HCT116 (cell line): Measurements from ENCODE around the gene F2RL3. TPM values are rescaled to one million over a fixed set of nuclear protein-coding genes. Genes with fewer than 3 reads are reported as not detected.

Experiments
- ATAC-seq: fragments of 200-7000 bp; cut with Tn5 transposase; 2 replicates; pipeline ENCODE4 v1.9.1; 2020; ENCODE audit warnings: mild to moderate bottlenecking, moderate library complexity
- BruUV-seq: library from RNA; stranded (reverse); fragments of 400-500 nt; replicated peaks from 2 replicates; lab custom pipeline; 2021; lab: Mats Ljungman, UMichigan
- CTCF ChIA-PET: fragments of 300-600 bp; sonication (Branson Sonifier 250); formaldehyde crosslinking; loops from one replicate; lab custom pipeline; 2021; ENCODE audit warnings: antibody characterized with exemption; lab: Charles Lee
- POLR2A ChIA-PET: fragments of 300-600, 350-600 bp; sonication (Branson Sonifier 250); formaldehyde crosslinking; loops from one replicate; lab custom pipeline; 2021; ENCODE audit warnings: antibody characterized with exemption; lab: Charles Lee
- RAD21 ChIA-PET, 2 experiments: fragments of 300-600 bp; sonication (Branson Sonifier 250); formaldehyde crosslinking; loops; one replicate each; lab custom pipeline; 2023; ENCODE audit warnings: low total read pairs in 2 of 2; ENCODE audit not compliant: uncharacterized antibody in 2 of 2, unreplicated experiment in 2 of 2, low non-redundant PET in 1 of 2; lab: Charles Lee
- DNase-seq: peaks from one replicate; pipeline ENCODE4 v3.0.0-alpha.2; 2010; ENCODE audit warnings: low read depth, low spot score
- H2AFZ ChIP-seq: fragments of 200-600 bp; shearing (Covaris generic), sonication (generic); 2 replicates; pipeline ENCODE4 v1.6.1; 2017; ENCODE audit warnings: low read depth, mixed run types, mixed read lengths, antibody characterized with exemption, low read length; ENCODE audit not compliant: poor library complexity, severe bottlenecking
- H3K27ac ChIP-seq: 2 replicates; pipeline ENCODE4 v1.5.1; 2012; ENCODE audit warnings: low read depth, low read length
- H3K27me3 ChIP-seq: fragments of 200-600 bp; sonication (generic); 2 replicates; pipeline ENCODE4 v1.6.1; 2016; ENCODE audit warnings: mixed run types, low read length, mixed read lengths; ENCODE audit not compliant: insufficient read depth
- H3K36me3 ChIP-seq, 2 experiments: fragments of 200-500 bp in 1 of 2; fragments of 200-600 bp in 1 of 2; sonication (Bioruptor generic) in 1 of 2; sonication (generic) in 1 of 2; 2 replicates each; pipeline versions ENCODE4 v1.5.1 to v1.6.1; 2014 to 2016; ENCODE audit warnings: low read length in 2 of 2, inconsistent platforms in 1 of 2, mixed read lengths in 1 of 2, mixed run types in 1 of 2; ENCODE audit not compliant: insufficient read depth in 2 of 2, control insufficient read depth in 1 of 2
- H3K4me1 ChIP-seq, 2 experiments: fragments of 200-600 bp in 1 of 2; sonication (generic) in 1 of 2; 2 replicates each; pipeline versions ENCODE4 v1.5.1 to v1.6.1; 2012 to 2017; ENCODE audit warnings: low read length in 2 of 2, inconsistent platforms in 1 of 2, mild to moderate bottlenecking in 1 of 2, mixed read lengths in 1 of 2, mixed run types in 1 of 2, moderate library complexity in 1 of 2; ENCODE audit not compliant: insufficient read depth in 2 of 2, control insufficient read depth in 1 of 2
- H3K4me2 ChIP-seq: fragments of 200-600 bp; sonication (generic); 2 replicates; pipeline ENCODE4 v1.6.1; 2017; ENCODE audit warnings: mixed run types, low read length, mixed read lengths
- H3K4me3 ChIP-seq, 2 experiments: fragments of 200-600 bp in 1 of 2; sonication (generic) in 1 of 2; replicated peaks in 1 of 2; 2 replicates each; pipeline ENCODE4 v1.5.1; 2011 to 2016; ENCODE audit warnings: low read length in 2 of 2, control low read depth in 1 of 2, low read depth in 1 of 2, mild to moderate bottlenecking in 1 of 2, mixed read lengths in 1 of 2, mixed run types in 1 of 2
- H3K79me2 ChIP-seq: fragments of 200-600 bp; sonication (generic); 2 replicates; pipeline ENCODE4 v1.6.1; 2017; ENCODE audit warnings: mild to moderate bottlenecking, mixed run types, low read length, moderate library complexity, mixed read lengths; ENCODE audit not compliant: insufficient read depth
- H3K9ac ChIP-seq: fragments of 200-600 bp; sonication (generic); 2 replicates; pipeline ENCODE4 v1.6.1; 2016; ENCODE audit warnings: low read length, mixed read lengths
- H3K9me2 ChIP-seq: fragments of 200-600 bp; sonication (generic), shearing (Covaris generic); 2 replicates; pipeline ENCODE4 v1.6.1; 2017; ENCODE audit warnings: mixed run types, mild to moderate bottlenecking, moderate library complexity; ENCODE audit not compliant: insufficient read depth
- H3K9me3 ChIP-seq, 2 experiments: fragments of 200-500 bp in 1 of 2; fragments of 200-600 bp in 1 of 2; sonication (Bioruptor generic) in 1 of 2; sonication (generic) in 1 of 2; 2 replicates each; pipeline ENCODE4 v1.6.1; 2014 to 2017; ENCODE audit warnings: low read length in 2 of 2, mixed read lengths in 2 of 2, inconsistent platforms in 1 of 2, low read depth in 1 of 2, mild to moderate bottlenecking in 1 of 2, mixed run types in 1 of 2, moderate library complexity in 1 of 2; ENCODE audit not compliant: control insufficient read depth in 1 of 2, insufficient read depth in 1 of 2
- H4K20me1 ChIP-seq: fragments of 200-600 bp; sonication (generic), shearing (Covaris generic); 2 replicates; pipeline ENCODE4 v1.6.1; 2017; ENCODE audit warnings: mixed run types, mild to moderate bottlenecking, moderate library complexity; ENCODE audit not compliant: insufficient read depth
- CEBPB ChIP-seq: IDR thresholded peaks from 2 replicates; pipeline ENCODE4 v1.6.1; 2012; ENCODE audit warnings: low read depth
- EZH2 ChIP-seq: fragments of 200-600 bp; sonication (generic); IDR thresholded peaks from 2 replicates; pipeline ENCODE4 v1.6.1; 2017; ENCODE audit warnings: antibody characterized with exemption, mixed run types
- JUND ChIP-seq: IDR thresholded peaks from 2 replicates; pipeline ENCODE4 v1.6.1; 2012
- POLR2A ChIP-seq: IDR thresholded peaks from 2 replicates; pipeline ENCODE4 v1.7.0; 2011; ENCODE audit warnings: borderline replicate concordance; ENCODE audit not compliant: insufficient read depth, insufficient read length; ENCODE audit errors: extremely low read depth
- RAD21 ChIP-seq: IDR thresholded peaks from 2 replicates; pipeline ENCODE4 v1.6.1; 2012; ENCODE audit warnings: low read depth, mild to moderate bottlenecking
- SIN3A ChIP-seq: IDR thresholded peaks from 2 replicates; pipeline ENCODE4 v1.6.1; 2012; ENCODE audit warnings: low read depth
- SP1 ChIP-seq: IDR thresholded peaks from 2 replicates; pipeline ENCODE4 v1.6.1; 2012; ENCODE audit warnings: low read depth
- SRF ChIP-seq: IDR thresholded peaks from 2 replicates; pipeline ENCODE4 v1.6.1; 2012; ENCODE audit warnings: low read depth
- YY1 ChIP-seq: IDR thresholded peaks from 2 replicates; pipeline ENCODE4 v1.6.1; 2011; ENCODE audit warnings: low read length, low read depth, moderate library complexity, mild to moderate bottlenecking; ENCODE audit not compliant: insufficient replicate concordance; ENCODE audit errors: extremely low read depth
- ZFX ChIP-seq: fragments of 450-650 bp; IDR thresholded peaks from 2 replicates; pipeline ENCODE4 v1.6.1; 2017
- ZNF274 ChIP-seq: fragments of 200-500 bp; sonication (Bioruptor generic); IDR thresholded peaks from 2 replicates; pipeline ENCODE4 v1.6.1; 2014; ENCODE audit warnings: mild to moderate bottlenecking, low read depth, low read length, inconsistent platforms
- intact Hi-C: fragments of 100-400 bp; cut with micrococcal nuclease; formaldehyde crosslinking; loops from 2 replicates; pipeline ENCODE4 v1.10.0; 2022
- total RNA-seq: library from RNA; stranded (reverse); gene quantifications from one replicate; pipeline ENCODE4 v1.2.1, GENCODE V29; 2021; ENCODE audit not compliant: unreplicated experiment
- TF ChIP-seq, protein P1 (sequence below): IDR thresholded peaks from 2 replicates; pipeline ENCODE4 v1.6.1; 2012

Gene F2RL3
- total RNA-seq, 1 experiment from 2014 or later, result 0.10 TPM

DNA sequence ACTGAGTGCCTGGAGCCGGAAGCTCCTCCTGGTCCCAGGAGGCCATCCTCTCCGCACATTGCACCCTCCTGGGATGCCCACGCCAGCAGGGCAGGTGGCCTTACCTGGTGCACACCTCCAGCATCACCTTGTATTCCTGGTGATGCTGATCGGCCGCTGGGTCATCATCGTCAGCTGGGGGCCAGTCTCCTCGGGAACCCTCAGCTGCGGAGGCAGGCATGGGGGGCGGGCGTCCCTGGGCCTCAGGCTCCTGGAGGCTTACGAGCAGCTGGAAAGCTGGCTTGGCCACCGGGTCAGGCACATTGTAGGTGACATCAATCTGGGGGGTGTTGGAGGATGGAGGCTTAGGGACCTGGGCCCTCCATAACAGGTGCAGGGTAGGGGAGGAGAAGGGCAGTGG lies 13.7 kb downstream of the F2RL3 start:
- Histone ChIP-seq H3K27me3 (no peaks in the 10 kb centered on the region), H2AFZ (no peak overlapping the region), H4K20me1 (no peaks in the 10 kb centered on the region), H3K27ac (no peak overlapping the region), H3K4me1 (peaks cover 0 to 4% of the 10 kb centered on the region in 2 experiments; a peak in 2 of 4 replicates), H3K9me3 (no peaks in the 10 kb centered on the region), H3K9me2 (no peaks in the 10 kb centered on the region), H3K4me2 (no peak overlapping the region), H3K79me2 (no peaks in the 10 kb centered on the region), H3K9ac (no peak overlapping the region), H3K4me3 (no peak overlapping the region), H3K36me3 (no peaks in the 10 kb centered on the region)
- no peak for ATAC-seq
- no peak for TF ChIP-seq SIN3A
- TF ChIP-seq, protein P1, sequence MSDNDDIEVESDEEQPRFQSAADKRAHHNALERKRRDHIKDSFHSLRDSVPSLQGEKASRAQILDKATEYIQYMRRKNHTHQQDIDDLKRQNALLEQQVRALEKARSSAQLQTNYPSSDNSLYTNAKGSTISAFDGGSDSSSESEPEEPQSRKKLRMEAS, result no peak
- no peak for TF ChIP-seq ZFX
- TF ChIP-seq RAD21, result no peak
- no peak for TF ChIP-seq EZH2
- TF ChIP-seq ZNF274, result no peak
- TF ChIP-seq YY1, result no peak
- DNase-seq, result no peak
- RAD21 ChIA-PET, result no interaction called here
- CTCF ChIA-PET, result no interaction called here
- BruUV-seq, result no TSS peak
- POLR2A ChIA-PET, result no interaction called here
- intact Hi-C loops, result no loop called here

DNA sequence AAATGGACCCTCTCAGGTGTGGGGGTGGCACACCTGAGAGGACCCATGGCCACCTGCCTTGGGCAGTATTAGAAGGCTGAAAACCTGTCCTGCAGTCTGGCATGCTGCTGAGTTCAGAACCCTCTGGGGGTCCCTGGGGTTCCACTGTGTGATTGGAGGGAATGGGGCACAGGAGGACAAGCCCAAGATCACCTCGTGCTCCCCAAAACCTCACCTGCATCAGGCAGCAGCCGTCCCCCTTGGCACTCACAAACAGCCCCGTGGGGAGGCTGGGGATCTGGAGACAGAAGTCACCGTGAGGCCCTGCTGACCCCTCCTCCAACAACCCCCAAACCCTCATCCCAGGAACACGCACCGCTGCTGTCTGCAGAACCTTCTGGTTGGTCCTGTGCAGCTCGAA lies 14.5 kb downstream of the F2RL3 start:
- DNase-seq, result no peak
- H3K9ac ChIP-seq, result no peak overlapping the region
- intact Hi-C loops, result no loop called here
- H3K36me3 ChIP-seq, result no peaks in the 10 kb centered on the region
- H3K79me2 ChIP-seq, result no peaks in the 10 kb centered on the region
- TF ChIP-seq SRF (no peak), SP1 (no peak), RAD21 (no peak), CEBPB (no peak), POLR2A (no peak), YY1 (no peak), JUND (no peak), ZFX (no peak)
- TF ChIP-seq, protein P1, result no peak
- TF ChIP-seq, all 23 proteins: peak for 0
- ChIA-PET RAD21 (no interaction called here), CTCF (no interaction called here), POLR2A (no interaction called here)
- H4K20me1 ChIP-seq, result no peaks in the 10 kb centered on the region
- H3K27ac ChIP-seq, result no peak overlapping the region
- H3K4me3 ChIP-seq, result no peak overlapping the region
- no peaks in the 10 kb centered on the region for H3K9me2 ChIP-seq
- BruUV-seq, result no TSS peak
- no peak overlapping the region for H3K4me2 ChIP-seq
- no peaks in the 10 kb centered on the region for H3K27me3 ChIP-seq
- peaks cover 0 to 4% of the 10 kb centered on the region in 2 experiments; a peak in 2 of 4 replicates for H3K4me1 ChIP-seq
- ATAC-seq, result no peak
- H3K9me3 ChIP-seq, result no peaks in the 10 kb centered on the region
- no peak overlapping the region for H2AFZ ChIP-seq
